GM19239 (cell line): ENCODE measurements around the gene PRCC.

ENCODE experiments used
- DNase-seq: peaks from one replicate; pipeline ENCODE4 v3.0.0; 2011; ENCODE audit warnings: low spot score; ENCODE audit not compliant: insufficient read length
- FAIRE-seq: peaks from 2 replicates; lab custom pipeline; 2011; peaks lifted over from hg19 to GRCh38; lab: Jason Lieb, UNC

The PRCC gene

DNA sequence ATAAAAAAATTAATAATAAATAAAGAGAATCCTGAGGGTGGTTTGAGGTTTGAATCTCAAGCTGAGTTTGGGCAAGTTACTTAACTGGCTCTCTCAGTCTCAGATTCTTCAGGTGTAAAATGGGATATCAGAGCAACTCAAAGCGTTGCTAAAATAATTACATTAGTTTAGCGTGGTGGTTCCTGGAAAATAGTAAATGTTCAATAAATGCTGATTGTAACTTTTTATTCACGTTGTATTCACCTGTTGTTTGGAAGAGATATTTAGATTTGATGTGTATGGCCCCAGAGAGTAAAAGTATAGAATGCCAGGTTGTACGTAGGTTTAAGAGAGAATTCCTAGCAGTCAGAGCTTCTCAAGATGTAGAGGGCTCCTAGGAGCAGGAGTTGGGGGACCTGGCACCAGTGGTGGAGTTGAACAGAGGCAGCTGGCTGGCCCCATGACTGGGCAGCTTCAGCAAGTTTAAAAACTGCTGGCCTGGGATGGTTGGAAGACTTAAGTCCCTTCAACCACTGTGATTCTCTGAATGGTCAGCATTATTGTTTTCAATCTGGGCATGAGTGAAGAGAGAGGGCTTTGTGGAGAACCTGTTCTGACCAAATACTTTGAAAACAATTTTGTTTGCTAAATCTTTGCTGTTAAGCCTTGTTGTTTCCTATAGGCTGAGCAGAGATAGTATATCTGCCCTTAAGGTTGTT, 22.4 kb downstream of the PRCC start:
- DNase-seq (no peak), FAIRE-seq (no peak)

DNA sequence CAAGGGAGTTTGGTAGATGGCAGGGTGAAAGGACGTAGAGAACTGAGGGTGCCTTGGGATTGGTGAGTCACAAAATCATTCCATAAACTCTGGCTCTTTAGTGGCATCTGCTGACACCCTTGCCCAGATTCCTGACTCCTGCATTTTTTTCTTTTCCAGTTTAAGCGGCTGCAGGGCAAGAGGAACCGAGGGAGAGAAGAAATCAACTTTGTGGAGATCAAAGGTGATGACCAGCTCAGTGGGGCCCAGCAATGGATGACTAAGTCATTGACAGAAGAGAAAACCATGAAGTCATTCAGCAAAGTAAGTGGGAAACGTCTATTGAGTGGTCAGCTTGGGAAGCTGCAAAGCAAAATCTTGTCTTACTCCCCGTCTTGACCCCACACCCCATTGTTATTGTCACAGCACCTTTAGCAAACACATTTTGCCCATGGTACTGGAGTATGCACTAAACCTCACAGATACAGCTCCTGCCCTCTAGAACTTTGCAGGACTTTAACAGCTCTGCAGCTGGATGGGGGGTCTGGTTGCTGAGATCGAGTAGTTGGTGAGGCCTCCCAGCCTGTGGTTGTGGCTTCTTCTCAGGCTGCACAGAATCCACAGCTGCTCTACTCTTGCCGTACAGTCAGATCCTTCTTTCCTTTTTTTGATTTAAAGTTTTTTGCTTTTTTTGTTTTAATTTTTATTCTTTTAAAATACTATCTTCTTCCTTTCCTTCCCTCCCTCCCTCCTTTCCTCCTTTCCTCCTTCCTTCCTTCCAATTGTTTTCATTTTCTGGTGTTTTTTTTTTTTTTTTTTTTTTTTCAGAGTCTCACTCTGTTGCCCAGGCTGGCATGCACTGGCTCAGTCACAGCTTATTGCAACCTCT, 27.4 kb downstream of the PRCC start:
- FAIRE-seq (no peak), DNase-seq (no peak)

DNA sequence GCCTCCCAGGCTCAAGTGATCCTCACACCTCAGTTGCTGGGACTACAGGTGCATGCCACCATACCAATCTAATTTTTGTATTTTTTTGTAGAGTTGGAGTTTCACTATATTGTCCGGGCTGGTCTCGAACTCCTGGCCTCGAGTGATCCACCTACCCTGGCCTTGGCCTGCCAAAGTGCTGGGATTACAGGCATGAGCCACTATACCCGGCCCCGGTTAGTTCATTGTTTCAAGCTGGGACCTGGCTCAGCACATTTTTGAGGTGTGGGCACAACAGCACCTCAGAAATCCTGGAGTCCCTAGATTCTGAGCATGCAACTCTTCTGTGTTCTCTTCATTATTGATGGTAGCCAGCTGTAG, 28.0 kb downstream of the PRCC start:
- DNase-seq (no peak), FAIRE-seq (no peak)

DNA sequence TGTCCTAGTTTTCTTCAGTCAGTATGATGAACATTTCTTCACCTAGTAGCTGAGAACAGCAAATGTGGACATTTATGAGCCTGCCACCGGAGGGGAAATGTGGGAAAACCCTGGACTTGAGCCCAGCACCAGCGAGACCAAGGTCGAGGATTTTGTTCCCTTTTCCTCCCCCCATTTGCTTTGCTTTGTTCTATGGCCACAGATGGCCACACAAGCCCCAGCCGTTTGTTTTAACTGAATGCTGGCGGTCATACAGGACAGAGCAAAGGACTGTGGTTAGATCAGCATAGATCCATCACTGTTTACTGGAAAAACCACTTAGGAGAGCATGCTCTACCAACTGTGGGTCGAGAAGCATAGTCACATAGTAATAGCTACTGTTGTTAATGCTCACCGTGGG, 28.5 kb downstream of the PRCC start:
- no peak for FAIRE-seq
- DNase-seq = no peak

DNA sequence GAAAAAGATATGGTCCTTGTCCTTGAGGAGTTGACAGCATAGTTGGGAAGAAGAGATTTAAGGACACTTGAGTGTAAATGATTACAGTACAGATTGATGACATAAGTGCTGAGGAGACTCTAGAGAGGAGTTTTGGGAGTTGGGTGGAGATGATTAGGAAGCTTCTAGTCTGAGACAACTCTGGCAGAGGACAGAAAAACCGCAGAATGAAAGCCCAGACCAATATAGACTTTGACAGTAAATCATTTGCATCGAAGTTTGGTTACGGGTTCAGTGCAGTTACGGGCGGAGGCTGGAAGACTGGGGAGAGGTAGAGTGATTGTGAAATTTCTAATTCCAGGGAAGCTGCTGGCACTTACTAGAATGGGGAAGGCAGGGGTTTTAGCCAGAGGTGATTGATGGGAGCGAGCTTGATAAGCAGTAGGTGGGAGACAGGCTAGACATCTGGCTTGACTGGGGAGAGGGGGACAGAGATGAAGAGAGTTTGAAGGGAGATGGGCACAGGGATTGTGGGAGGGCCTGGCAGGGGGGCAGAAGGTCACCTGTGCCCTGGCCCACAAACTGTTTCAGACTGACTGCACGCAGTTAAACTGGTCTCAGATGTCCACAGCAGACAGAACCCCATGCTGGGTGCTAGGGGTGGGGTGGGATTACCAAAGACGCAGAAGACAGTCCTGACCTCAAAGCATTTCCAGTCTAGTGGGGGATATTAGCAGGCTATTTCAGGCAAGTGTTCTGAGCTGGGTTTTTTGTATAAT, 29.2 kb downstream of the PRCC start:
- no peak for DNase-seq
- no peak for FAIRE-seq

DNA sequence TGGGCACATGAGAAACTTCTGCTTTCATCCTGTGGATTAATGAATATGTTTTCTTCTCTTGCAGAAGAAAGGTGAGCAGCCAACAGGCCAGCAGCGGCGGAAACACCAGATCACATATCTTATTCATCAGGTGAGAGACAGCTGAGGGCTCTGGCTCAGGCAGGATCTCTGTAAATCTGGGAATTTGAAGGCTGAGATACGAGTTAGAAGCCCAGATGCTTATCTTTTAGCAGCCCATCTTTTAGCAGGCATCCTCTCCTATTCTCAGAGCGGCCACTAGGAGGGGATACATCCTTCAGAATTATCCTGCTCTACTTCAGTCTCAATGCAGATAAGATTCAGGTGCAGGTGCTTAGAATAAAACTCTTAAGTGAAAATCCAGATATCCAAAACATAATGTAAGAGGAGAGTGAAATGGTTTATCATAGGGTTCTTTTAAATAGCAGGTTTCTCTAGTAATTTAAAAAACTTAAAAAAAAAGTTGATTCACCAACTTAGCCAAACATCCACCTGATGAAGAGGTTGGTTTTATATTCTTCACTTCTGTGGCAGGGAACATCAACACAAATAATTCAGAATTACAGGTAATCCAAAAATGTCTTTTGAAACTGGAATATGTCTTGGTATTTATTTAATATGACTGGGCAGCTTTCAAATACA, 30.0 kb downstream of the PRCC start:
- DNase-seq (no peak), FAIRE-seq (peak; percentile 90)

DNA sequence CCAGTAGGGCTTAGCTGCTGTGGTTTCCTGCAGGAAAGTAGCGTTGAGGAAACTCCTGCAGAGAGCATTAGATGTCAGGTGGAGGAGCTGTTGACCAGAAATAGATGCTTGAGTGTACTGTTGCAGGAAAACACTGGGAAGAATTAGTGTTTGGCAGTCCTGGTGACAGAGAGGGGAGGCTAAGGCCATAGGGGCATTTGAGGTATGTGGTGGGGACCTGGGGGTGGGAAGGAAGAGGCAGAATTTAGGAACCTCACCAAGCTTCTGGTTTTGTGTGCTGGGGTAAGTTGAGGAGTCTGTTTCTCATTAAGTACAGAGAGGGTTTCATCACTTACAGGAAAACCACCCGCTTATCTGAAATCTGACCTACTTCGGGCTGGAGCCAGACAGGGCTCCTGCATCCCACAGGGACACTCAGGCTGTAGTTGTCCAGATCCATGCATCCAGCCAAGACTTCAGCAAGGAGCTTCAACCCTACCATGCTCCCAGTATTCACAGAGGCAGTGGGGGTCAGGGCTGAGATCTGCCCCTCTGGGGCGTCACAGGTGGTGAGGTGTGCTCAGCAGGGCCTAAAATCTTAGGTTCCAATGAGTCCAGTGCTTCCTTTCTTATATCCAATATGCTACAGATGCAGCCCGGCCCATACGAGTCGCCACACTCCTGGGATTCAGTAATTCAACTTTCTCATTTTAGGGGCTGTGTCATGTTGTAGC, 34.2 kb downstream of the PRCC start:
- FAIRE-seq (no peak), DNase-seq (no peak)

DNA sequence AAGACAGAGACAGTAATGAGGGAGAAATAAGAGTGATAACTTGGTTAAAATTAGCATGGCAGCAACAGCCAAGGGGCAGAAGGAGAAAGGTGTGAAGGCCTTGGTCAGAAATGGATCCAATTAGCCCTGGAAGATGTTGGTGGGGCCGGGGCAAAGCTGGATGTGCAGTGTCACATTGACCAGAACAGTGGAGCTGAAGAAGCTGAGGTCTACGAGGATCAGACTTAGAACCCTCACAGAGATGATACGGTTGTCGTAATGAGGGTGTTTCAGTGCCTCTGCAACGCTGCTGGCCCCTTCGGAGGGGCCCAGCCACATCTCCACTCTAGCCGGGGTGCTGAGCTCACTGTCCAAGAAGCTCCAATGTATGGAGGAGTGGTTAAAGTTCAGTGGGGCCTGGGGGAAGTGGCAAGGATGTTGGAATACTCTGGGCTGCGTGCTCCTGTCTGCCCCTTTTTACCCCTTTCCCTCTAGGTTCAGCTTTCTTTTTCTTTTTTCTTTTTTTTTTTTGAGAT, 35.1 kb downstream of the PRCC start:
- FAIRE-seq (no peak), DNase-seq (no peak)

DNA sequence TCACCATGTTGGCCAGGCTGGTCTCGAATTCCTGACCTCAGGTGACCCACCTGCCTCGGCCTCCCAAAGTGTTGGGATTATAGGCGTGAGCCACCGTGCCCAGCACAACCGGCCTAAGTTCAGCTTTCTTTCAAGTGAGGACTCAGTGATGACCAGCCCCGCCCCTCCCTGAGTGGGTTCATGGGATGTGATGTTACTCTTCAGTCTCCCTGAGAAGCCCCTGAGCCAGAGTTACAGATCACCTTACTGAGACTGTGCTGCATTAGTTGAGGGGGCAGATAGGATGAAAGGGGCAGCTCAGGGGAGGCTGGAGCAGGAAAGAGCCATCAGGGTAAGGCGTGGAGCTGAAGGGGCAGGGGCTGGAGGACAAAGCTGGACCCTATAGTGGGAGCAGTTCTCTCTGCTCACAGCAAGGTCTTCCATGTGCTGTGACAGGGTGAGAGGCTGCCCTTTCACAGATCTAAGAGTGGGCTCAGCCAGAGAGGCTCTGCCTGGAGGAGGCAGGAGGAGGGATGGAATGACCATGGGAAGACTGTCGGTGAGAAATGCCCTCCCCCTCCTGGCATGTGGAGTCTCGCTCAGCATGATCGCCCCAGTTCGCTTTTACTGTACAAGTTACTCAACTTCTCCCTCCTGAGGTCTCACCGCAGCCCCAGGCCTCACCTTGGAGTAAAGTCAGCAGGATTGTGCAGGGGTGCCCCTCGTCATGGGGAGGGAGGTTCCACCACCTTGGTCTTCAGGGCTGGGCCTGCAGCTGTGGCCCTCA, 35.9 kb downstream of the PRCC start:
- FAIRE-seq (no peak), DNase-seq (no peak)

DNA sequence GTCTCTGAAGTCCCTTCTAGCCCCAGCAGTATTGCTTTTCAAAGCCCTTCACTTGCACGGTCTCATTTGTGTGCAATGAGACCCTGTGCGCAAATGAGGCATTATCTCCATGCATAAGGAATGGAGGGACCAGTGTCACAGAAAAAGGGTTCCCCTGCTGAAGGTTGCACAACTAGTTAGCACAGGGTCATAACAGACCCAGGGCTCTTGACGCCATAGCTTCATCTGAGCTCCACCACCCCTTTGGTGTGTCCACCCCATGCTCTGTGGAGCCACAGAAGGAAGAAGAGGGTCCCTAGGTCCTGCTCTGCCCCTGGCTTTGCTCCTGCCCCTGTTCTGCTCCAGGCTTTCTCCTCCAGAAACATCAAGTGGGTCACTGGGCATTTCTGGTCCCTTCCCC, 36.7 kb downstream of the PRCC start:
- no peak for DNase-seq
- no peak for FAIRE-seq

DNA sequence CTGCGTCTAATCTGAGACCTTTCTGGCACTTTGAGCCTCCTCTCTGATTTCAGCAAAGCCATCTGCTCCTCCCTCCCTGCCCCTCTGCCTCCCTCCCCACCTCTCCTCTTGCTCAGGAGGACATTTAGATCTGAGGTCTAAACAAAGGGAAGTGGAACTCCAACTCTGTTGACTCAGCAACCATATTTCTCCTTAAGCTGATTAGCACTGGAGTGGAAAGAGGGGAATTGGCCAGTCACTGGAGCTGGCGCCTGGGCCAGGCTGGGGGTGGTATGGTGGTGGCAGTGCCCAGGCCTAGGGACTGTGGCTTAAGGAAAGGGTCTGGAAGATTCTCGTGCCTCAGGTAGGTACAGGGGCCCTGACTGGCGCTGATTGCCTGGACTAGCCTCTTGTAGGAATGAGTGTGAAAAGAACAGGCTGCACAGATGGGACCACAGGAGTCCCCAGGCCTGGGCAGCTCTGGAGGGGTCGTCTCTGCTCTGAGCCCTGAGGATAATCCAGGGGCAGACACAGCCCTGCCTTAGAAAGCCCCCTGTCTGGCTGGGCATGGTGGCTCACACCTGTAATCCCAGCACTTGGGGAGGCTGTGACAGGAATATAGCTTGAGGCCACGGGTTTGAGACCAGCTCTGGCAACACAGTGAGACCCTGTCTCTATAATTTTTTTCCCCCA, 37.4 kb downstream of the PRCC start:
- DNase-seq (no peak), FAIRE-seq (no peak)

DNA sequence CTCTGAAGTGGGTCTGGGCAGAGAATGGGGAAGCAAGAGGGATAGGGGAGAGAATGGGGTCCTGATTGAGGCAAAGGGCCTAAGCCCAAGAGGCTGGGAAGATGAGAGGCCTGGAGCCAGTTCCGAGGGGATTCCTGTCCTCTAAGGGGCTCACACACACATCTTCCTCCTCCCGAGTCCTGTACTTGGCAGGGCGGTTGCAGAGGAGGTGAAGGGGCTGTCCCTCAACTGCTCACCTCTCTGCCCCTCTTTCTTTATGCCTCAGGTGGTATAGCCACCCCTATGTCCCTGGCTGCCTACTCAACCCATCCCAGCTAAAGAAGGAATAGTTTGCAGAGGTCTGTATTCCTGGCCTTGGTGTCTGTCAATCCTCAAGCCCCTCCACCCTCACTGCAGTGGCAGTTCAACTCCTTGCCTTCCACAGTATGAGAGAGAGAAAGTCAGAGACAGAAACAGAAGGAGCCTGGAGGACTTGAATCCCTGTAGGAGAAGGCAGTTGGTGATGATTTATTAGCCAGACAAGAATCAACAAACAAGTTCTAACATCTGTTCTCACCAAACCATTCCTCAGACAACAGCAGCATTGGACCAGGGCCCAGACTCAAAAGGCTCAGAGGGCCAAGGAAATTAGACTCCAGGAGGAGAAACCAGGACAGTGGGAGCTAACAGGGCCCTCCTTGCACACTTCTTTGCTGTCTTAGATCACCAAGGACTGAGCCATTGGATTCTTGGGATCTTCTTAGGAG, 38.6 kb downstream of the PRCC start:
- FAIRE-seq = no peak
- no peak for DNase-seq

DNA sequence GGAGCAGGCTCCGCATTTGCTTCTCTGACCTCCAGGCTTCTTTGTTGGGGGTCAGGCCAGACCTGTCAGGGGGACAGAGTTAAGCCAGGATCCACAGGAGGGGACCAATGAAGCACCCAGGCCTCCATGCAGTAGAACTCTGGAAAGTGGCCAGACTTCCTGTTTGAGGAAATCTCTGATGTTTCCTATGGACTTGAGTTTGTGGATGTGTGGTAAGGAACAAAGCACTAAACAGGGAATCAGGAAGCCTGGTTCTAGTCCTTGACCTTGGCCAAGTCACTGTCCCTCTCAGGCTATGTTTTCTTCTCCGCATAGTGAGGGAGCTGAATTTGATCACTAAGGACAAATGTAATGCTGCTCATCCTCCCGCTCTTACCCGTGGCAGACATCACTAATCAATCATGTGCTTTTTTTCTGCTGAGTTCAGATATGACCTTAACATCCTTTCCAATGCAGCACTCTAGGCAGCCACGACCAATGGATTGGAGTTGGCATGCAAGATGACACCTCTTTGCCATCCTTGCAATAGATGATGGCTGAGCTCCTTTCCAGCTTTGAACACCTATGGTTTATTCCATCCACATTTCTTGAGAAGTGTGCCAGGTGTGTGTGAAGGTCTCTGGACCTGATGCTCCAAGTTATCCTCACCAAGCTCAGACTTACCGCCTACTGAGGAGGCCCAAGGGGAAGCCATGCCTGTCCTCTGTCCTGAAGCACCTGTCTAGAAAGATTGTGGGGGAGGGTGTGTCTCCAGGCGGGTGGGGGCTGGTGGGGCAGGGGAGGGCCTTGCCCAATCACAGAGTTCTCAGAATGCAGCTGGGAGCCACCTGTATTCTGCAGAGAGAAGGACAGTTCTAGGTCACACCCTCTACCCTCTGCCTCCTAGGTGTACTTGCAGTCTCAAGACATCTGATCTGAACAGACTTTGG, 39.4 kb downstream of the PRCC start:
- FAIRE-seq (no peak), DNase-seq (no peak)

DNA sequence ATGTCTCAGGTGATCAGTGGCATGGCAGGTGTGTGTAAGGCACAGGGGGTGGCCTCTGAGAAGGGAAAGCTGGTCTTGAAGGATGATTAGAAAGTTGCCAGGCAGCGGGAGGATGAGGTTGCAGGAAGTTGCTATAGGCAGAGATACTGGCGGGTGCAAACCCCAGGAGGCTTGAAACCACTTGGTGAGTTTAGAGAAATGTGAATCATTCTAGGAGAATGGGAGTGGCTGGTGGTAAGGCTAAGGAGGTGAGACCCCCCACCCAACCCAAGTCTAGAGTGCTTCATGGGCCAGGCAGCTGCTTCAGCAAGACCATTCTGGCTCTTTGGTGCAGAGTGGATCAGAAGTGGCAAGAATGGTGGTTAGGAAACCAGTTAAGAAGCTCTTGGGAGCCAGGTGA, 40.3 kb downstream of the PRCC start:
- FAIRE-seq = peak; percentile 74

DNA sequence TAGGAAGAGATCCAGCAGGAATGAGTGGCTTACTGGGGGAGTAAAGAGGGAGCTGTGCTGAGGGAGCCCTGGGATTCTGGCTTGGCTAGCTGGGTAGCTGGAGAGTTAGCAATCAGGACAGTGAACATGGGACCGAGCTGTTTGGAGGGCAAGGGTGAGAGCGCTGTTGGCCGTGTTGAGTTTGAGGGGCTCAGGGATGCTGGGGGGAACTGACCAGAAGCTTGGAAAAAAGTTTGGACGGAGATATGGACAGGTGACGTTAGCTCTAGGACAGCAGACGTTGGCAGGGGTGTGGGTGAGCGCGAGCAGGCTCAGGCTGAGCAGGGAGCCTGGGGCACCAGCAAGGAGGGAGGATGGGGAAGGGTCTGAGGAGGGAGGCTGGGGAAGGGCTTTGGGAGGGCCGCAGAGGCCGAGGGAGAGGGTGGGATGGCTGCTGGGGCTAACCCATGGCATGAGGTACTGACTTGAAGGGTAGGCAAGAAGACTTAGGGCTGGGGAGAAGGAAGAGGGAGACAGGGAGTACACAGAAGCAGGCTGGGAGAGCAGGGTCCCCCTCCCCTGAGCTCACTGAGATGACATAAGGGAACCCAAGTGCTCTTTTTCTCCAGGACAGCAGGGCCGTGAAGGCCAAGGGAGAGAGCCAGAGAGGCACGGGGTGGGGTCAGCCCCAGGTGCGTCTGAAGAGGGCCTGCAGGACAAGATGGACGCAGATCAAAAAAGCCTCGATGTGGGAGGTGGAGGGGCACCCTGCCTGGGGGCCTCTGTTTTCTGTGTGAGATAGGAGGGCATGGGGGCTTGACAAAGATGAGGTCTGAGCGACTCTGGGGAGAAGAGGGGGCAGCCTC, 41.1 kb downstream of the PRCC start:
- no peak for FAIRE-seq
- DNase-seq = no peak

More for the DNA sequence above, 40.3 kb downstream of the PRCC start:
- no peak for DNase-seq

DNA sequence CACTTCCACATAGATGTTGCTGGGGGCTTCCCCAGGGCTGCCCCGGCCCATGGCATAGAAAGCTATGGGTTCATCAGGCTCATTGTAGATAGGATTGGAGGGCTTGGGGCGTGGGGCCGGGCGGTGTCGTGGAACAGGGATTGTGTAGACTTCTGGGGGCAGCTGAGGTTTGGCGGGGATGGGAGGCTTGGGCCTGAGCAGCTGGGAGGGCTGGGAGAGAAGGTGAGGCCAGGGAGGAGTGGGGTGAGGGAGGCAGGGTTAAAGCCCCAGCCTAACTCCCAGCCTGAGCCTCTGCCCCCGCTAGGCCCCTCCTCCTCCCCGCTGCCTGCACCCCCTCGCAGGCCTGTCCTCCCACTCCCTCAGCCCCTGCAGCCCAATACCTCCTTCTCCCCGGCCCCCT, 41.9 kb downstream of the PRCC start:
- no peak for FAIRE-seq

More for the DNA sequence above, 41.9 kb downstream of the PRCC start:
- no peak for DNase-seq
